OCI-LY7 (cell line): Measurements from ENCODE around the gene AZU1. TPM values are rescaled to one million over a fixed set of nuclear protein-coding genes. Genes with fewer than 3 reads are reported as not detected.

Experiments used
- BruUV-seq: library from RNA; stranded (reverse); fragments of 400-500 nt; replicated peaks from 2 replicates; lab custom pipeline; 2021; lab: Mats Ljungman, UMichigan
- CTCF ChIA-PET: fragments of 300-600 bp; sonication (Branson Sonifier 250); formaldehyde crosslinking; loops from one replicate; lab custom pipeline; 2022; ENCODE audit warnings: antibody characterized with exemption; ENCODE audit not compliant: unreplicated experiment; lab: Charles Lee
- POLR2A ChIA-PET: fragments of 300-600 bp; sonication (Branson Sonifier 250); formaldehyde crosslinking; loops from one replicate; lab custom pipeline; 2022; ENCODE audit warnings: antibody characterized with exemption; lab: Charles Lee
- DNase-seq: peaks from one replicate; pipeline ENCODE4 v3.0.0-alpha.2; 2015; ENCODE audit warnings: low spot score
- H2AFZ ChIP-seq: fragments of 200-600 bp; sonication (generic), shearing (Covaris generic); 2 replicates; pipeline ENCODE4 v1.6.1; 2014; ENCODE audit warnings: mild to moderate bottlenecking, antibody characterized with exemption, low read length, moderate library complexity
- H3K27ac ChIP-seq: fragments of 200-600 bp; sonication (generic); 2 replicates; pipeline ENCODE4 v1.5.1; 2014; ENCODE audit warnings: mixed run types, low read depth, mild to moderate bottlenecking, moderate library complexity, low read length, inconsistent platforms; ENCODE audit not compliant: poor library complexity, severe bottlenecking
- H3K36me3 ChIP-seq: fragments of 200-600 bp; sonication (generic); 2 replicates; pipeline ENCODE4 v1.6.1; 2014; ENCODE audit warnings: mild to moderate bottlenecking, antibody characterized with exemption, low read length, moderate library complexity, mixed read lengths; ENCODE audit not compliant: insufficient read depth
- H3K4me1 ChIP-seq: fragments of 200-600 bp; sonication (generic); 2 replicates; pipeline ENCODE4 v1.5.1; 2014; ENCODE audit warnings: mild to moderate bottlenecking, low read length; ENCODE audit not compliant: insufficient read depth, poor library complexity, severe bottlenecking
- H3K4me2 ChIP-seq: fragments of 200-600 bp; sonication (generic); 2 replicates; pipeline ENCODE4 v1.6.1; 2014; ENCODE audit warnings: mild to moderate bottlenecking, low read length
- H3K4me3 ChIP-seq: fragments of 200-600 bp; sonication (generic); 2 replicates; pipeline ENCODE4 v1.5.1; 2014; ENCODE audit warnings: mild to moderate bottlenecking, low read depth, low read length; ENCODE audit not compliant: poor library complexity, severe bottlenecking
- H3K79me2 ChIP-seq: fragments of 200-600 bp; sonication (generic); 2 replicates; pipeline ENCODE4 v1.6.1; 2016; ENCODE audit warnings: low read depth, mild to moderate bottlenecking, low read length, moderate library complexity, mixed read lengths; ENCODE audit not compliant: insufficient read depth
- H3K9me2 ChIP-seq: fragments of 200-600 bp; sonication (generic); 2 replicates; pipeline ENCODE4 v1.6.1; 2016; ENCODE audit warnings: mild to moderate bottlenecking, low read length, mixed read lengths; ENCODE audit not compliant: insufficient read depth
- H3K9me3 ChIP-seq: fragments of 200-600 bp; sonication (generic); 2 replicates; pipeline ENCODE4 v1.6.1; 2014; ENCODE audit warnings: mild to moderate bottlenecking, mixed run types, low read length, mixed read lengths
- H4K20me1 ChIP-seq: fragments of 200-600 bp; sonication (generic); 2 replicates; pipeline ENCODE4 v1.6.1; 2014; ENCODE audit warnings: mild to moderate bottlenecking, antibody characterized with exemption, low read length, moderate library complexity, mixed read lengths; ENCODE audit not compliant: insufficient read depth
- EZH2phosphoT487 ChIP-seq: fragments of 200-600 bp; sonication (generic); IDR thresholded peaks from 2 replicates; pipeline ENCODE4 v1.6.1; 2018; ENCODE audit warnings: low read depth, borderline replicate concordance, mild to moderate bottlenecking, mixed run types, antibody characterized with exemption, low read length, moderate library complexity, mixed read lengths
- intact Hi-C: fragments of 100-400 bp; cut with micrococcal nuclease; formaldehyde crosslinking; loops from one replicate; pipeline ENCODE4 v1.10.0; 2022; ENCODE audit not compliant: unreplicated experiment
- total RNA-seq, 2 experiments: library from RNA; depleted of rRNA in 1 of 2; stranded (reverse); fragments of >200 nt in 1 of 2; shearing (Covaris generic) in 1 of 2; gene quantifications; 2 replicates each; pipeline ENCODE4 v1.2.3, GENCODE V29; 2014 to 2022
- TF ChIP-seq, protein P1 (sequence below): fragments of 200-600 bp; sonication (generic); conservative IDR thresholded peaks from 2 replicates; pipeline ENCODE4 v1.5.1; 2014; ENCODE audit warnings: mild to moderate bottlenecking, antibody characterized with exemption, low read length, moderate library complexity, mixed read lengths

The AZU1 gene
- total RNA-seq, 2 experiments from 2014 or later: not detected

DNA sequence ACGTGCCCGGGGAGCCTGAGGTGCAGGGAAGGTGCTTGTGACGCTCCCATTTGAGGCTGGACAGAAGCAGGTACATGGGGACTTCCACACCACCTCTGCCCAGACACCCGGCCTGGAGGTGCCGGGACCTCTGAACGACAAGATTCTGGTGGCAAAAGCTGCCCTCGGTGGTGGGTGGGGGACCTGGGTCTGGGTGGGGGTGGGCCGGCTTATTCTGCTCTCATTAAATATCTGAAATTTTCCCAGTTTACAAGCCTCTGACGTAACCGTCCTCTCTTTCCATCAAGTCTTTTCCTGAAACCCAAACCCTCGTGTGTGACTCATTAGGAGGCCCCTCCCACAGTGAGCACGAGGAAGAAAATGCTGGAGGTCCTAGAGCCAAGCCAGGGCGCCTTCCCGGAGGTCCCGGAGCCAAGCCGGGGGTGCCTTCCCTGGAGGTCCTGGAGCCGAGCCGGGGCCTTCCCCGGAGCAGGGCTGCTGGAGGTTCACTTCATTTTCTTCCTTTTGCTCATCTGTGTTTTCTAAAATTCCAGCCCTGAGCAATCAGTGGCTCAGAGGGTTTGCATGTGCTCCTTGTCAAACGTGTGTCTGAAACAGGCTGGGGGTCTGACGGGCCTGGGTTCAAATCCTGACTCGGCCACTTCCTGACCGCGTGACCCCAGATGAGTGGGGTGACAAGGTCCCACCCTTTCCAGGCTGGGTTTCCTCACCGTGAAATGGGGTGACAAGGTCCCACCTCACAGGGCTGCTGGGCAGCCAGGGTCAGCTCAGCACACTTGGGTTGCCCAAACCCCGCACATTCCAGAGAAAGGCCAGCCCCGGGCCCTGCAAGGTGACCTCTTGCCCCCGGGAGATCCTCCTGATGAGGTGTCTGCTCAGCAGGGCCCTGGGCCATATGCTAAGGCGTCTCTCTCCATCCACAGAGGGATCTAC is 41.9 kb downstream of the AZU1 start:
- BruUV-seq: no TSS peak
- H4K20me1 ChIP-seq: no peaks in the 10 kb centered on the region
- CTCF ChIA-PET: no interaction called here

DNA sequence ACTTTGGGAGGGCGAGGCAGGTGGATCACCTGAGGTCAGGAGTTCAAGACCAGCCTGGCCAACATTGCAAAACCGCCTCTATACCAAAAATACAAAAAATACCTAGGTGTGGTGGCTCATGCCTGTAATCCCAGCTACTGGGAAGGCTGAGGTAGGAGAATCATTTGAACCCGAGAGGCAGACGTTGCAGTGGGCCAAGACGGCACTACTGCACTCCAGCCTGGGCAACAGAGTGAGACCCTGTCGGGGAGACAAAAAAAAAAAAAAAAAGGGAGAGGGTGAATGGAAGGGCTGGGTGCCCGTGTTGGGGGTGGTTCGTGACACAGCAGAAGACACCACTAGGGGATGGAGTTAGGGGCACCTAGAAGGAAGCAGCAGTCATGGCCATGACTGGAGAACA is 42.7 kb downstream of the AZU1 start:
- H3K9me3 ChIP-seq: no peaks in the 10 kb centered on the region
- TF ChIP-seq EZH2phosphoT487: no peak
- TF ChIP-seq, protein P1, sequence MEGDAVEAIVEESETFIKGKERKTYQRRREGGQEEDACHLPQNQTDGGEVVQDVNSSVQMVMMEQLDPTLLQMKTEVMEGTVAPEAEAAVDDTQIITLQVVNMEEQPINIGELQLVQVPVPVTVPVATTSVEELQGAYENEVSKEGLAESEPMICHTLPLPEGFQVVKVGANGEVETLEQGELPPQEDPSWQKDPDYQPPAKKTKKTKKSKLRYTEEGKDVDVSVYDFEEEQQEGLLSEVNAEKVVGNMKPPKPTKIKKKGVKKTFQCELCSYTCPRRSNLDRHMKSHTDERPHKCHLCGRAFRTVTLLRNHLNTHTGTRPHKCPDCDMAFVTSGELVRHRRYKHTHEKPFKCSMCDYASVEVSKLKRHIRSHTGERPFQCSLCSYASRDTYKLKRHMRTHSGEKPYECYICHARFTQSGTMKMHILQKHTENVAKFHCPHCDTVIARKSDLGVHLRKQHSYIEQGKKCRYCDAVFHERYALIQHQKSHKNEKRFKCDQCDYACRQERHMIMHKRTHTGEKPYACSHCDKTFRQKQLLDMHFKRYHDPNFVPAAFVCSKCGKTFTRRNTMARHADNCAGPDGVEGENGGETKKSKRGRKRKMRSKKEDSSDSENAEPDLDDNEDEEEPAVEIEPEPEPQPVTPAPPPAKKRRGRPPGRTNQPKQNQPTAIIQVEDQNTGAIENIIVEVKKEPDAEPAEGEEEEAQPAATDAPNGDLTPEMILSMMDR: no peak
- BruUV-seq: no TSS peak
- no peak overlapping the region for H3K4me2 ChIP-seq
- H3K9me2 ChIP-seq: no peaks in the 10 kb centered on the region
- no peak overlapping the region for H3K4me3 ChIP-seq
- H3K36me3 ChIP-seq: peaks cover 27% of the 10 kb centered on the region; the same call in 1 of the 2 replicates
- no peaks in the 10 kb centered on the region for H3K79me2 ChIP-seq
- no peak for DNase-seq
- H3K4me1 ChIP-seq: peaks cover 9% of the 10 kb centered on the region
- intact Hi-C loops: no loop called here
- ChIA-PET CTCF (no interaction called here), POLR2A (no interaction called here)
- H2AFZ ChIP-seq: no peak overlapping the region
- H3K27ac ChIP-seq: no peak overlapping the region
- no peaks in the 10 kb centered on the region for H4K20me1 ChIP-seq

More for the DNA sequence above, 41.9 kb downstream of the AZU1 start:
- H3K4me1 ChIP-seq: peaks cover 17% of the 10 kb centered on the region
- no peak overlapping the region for H3K4me2 ChIP-seq
- H3K79me2 ChIP-seq: no peaks in the 10 kb centered on the region
- POLR2A ChIA-PET: no interaction called here
- no peak for DNase-seq
- H3K4me3 ChIP-seq: no peak overlapping the region
- no peak overlapping the region for H3K27ac ChIP-seq
- peaks cover 24% of the 10 kb centered on the region; the same call in 1 of the 2 replicates for H3K36me3 ChIP-seq
- H3K9me2 ChIP-seq: no peaks in the 10 kb centered on the region
- TF ChIP-seq, protein P1: no peak
- no peak for TF ChIP-seq EZH2phosphoT487
- intact Hi-C loops: no loop called here
- no peaks in the 10 kb centered on the region for H3K9me3 ChIP-seq
- H2AFZ ChIP-seq: no peak overlapping the region

DNA sequence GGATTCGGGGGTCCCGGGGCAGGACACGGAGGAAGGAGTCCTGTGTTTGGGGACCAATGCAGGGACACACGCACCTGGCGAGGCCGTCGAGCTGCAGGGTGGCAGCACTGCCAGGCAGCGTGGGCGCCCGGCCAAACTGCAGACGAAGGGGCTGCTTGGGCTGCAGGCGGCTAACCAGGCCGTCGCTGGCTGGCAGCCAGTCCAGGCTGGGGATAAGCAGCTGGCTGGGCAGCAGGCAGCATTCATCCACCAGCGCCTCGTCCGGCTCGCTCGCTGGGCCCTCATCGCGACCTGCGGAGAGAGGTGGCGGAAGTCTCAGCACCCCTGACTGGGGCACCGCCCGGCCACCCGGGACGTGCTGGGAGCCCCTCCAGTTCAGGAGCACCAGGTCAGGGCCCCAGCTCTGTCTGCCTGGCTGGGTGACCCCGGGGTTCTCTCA is 43.3 kb downstream of the AZU1 start:
- ChIA-PET CTCF (no interaction called here), POLR2A (no interaction called here)
- H3K36me3 ChIP-seq: peaks cover 31% of the 10 kb centered on the region; the same call in 1 of the 2 replicates

More for the DNA sequence above, 43.3 kb downstream of the AZU1 start:
- Histone ChIP-seq H3K4me2 (no peak overlapping the region), H3K27ac (no peak overlapping the region), H3K79me2 (no peaks in the 10 kb centered on the region), H3K4me1 (peaks cover 9% of the 10 kb centered on the region), H3K9me3 (no peaks in the 10 kb centered on the region), H3K4me3 (no peak overlapping the region), H3K9me2 (no peaks in the 10 kb centered on the region), H4K20me1 (no peaks in the 10 kb centered on the region), H2AFZ (no peak overlapping the region)
- no peak for DNase-seq
- intact Hi-C loops: no loop called here
- TF ChIP-seq, protein P1: no peak
- TF ChIP-seq EZH2phosphoT487: no peak
- no TSS peak for BruUV-seq
